GM20000 (cell line): Measurements from ENCODE around the gene ZNF750.

ENCODE experiments used
- DNase-seq: peaks from one replicate; pipeline ENCODE4 v3.0.0; 2012; ENCODE audit warnings: low spot score
- CTCF ChIP-seq: IDR thresholded peaks from 2 replicates; pipeline ENCODE4 v1.5.1; 2012; ENCODE audit warnings: mild to moderate bottlenecking, control low read depth; ENCODE audit errors: extremely low read depth, missing control alignments

The ZNF750 gene

DNA sequence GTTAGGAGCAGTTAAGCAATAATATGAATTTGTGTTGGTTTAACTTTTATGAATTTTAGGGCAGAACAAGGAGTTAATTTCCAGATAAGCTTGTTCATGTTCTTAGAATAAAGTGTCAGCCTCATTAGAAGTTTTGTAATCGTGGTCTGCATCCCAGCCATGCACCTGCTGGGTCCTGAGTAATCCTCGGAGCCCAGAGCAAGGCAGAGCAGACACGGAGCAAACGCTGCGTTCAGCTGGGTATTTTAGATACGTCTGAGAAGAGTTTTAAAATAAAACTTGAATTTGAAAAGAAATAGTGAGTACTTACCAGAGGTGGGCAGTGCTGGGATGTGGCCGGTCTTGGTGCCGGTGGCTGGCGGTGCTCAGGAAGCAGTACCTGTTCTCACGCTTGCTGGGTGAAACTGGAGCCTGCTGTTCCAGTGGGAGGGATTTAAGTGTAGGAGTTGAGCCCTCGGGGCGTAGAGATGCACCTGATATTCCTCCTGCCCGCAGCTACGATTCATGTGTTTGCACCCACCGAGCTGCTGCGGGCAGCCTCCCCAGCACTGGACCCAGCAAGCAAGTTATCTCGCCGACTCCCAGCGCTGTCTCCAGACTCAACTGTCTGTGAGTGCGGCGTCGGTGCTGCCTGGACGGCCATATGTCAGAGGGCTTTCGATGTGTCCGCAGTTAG, at the start of gene ZNF750:
Gene ZNF750 (minus strand): TSS at position 406 of the 676 bp plus-strand sequence. CDS start 7,568 bp downstream, outside the sequence.
- TF ChIP-seq CTCF, result no peak
- no peak for DNase-seq

GRCh38 chr17:82888583-82889495, 49.0 kb upstream of the ZNF750 start:
- no peak for DNase-seq
- no peak for TF ChIP-seq CTCF

GRCh38 chr17:82887255-82888164, 47.7 kb upstream of the ZNF750 start:
- no peak for TF ChIP-seq CTCF
- no peak for DNase-seq

DNA sequence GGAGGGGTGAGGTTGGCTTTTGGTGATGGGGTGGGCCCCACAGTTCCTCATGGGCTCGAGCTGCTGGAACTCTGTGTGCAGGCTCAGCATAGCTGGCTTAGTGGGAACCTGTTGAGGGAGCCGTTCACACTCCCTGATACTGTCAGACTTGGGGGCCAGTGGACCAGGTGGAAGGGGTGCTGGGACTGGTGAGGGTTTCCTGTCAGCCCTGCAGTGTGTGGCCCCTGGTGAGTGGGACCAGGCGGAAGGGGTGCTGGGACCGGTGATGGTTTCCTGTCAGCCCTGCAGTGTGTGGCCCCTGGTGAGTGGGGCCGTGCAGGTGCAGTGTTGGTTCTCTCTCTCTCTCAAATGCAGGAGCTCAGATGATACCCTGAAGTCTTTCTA, 45.1 kb upstream of the ZNF750 start:
- DNase-seq, result peak; percentile 66
- no peak for TF ChIP-seq CTCF

DNA sequence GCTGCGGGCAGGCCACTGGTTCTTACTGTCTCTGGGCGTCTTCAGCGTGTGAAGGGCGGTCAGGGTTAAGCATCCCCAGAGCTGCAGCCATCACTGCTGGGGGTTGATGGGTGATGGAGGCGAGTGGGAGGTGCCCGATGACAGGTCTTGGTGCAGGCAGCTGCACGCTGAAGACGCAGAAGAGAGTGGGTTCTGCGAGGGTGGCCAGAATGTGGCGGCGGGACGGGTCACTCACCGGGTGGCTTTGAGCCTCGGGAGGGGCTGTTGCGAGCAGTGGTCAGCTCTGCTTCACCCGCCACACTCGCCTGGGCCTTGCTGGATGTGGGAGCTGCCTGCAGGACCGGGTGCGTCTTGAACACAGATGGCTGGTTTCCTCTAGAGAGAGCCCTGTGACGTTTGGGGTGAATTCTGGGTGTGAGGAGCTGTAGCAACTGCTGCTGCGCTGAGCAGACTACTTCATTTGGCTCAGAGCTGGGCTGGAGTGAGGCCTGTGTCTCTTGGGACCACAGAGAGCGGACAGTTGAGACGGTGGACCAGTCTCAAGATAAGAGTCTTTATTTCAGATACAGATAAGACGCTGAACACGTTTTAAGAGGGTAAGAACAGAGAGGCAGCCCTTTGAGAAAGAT, 44.6 kb upstream of the ZNF750 start:
- no peak for TF ChIP-seq CTCF
- DNase-seq, result no peak

- no peak for TF ChIP-seq CTCF
- no peak for DNase-seq
Measured at GRCh38 chr17:82883419-82884031, 43.7 kb upstream of the ZNF750 start.
